NCI-H128 (cell line): ENCODE results near the gene TACC2.

Experiments used
- DNase-seq: peaks from one replicate; lab custom pipeline; 2025; ENCODE audit not compliant: unreplicated experiment; lab: John Stamatoyannopoulos, UW

The TACC2 gene

GRCh38 chr10:122116331-122116730, 127.4 kb downstream of the TACC2 start:
- no peak for DNase-seq

GRCh38 chr10:122117475-122117874, 128.5 kb downstream of the TACC2 start:
- no peak for DNase-seq

GRCh38 chr10:122120008-122120744, 131.2 kb downstream of the TACC2 start:
- DNase-seq: no peak

- no peak for DNase-seq
These were observed 132.1 kb downstream of the TACC2 start for GRCh38 chr10:122121059-122121458.

GRCh38 chr10:122122493-122122892, 133.5 kb downstream of the TACC2 start:
- DNase-seq: no peak

- DNase-seq: no peak
These were observed 134.2 kb downstream of the TACC2 start for GRCh38 chr10:122123186-122123585.

GRCh38 chr10:122124342-122124741, 135.4 kb downstream of the TACC2 start:
- DNase-seq: no peak

GRCh38 chr10:122124808-122125207, 135.8 kb downstream of the TACC2 start:
- no peak for DNase-seq

- DNase-seq: no peak
These were observed 138.0 kb downstream of the TACC2 start for GRCh38 chr10:122126763-122127659.

GRCh38 chr10:122127943-122128342, 139.0 kb downstream of the TACC2 start:
- DNase-seq: no peak

GRCh38 chr10:122128357-122128756, 139.4 kb downstream of the TACC2 start:
- no peak for DNase-seq

- DNase-seq: no peak
These were observed 141.6 kb downstream of the TACC2 start for GRCh38 chr10:122130474-122131110.

GRCh38 chr10:122132331-122132755, 143.4 kb downstream of the TACC2 start:
- no peak for DNase-seq

GRCh38 chr10:122132882-122133565, 144.1 kb downstream of the TACC2 start:
- no peak for DNase-seq

GRCh38 chr10:122135251-122136025, 146.5 kb downstream of the TACC2 start:
- DNase-seq: no peak

GRCh38 chr10:122138831-122139625, 150.1 kb downstream of the TACC2 start:
- no peak for DNase-seq

GRCh38 chr10:122139627-122140170, 150.7 kb downstream of the TACC2 start:
- DNase-seq: no peak

- no peak for DNase-seq
These were observed 151.5 kb downstream of the TACC2 start for GRCh38 chr10:122140461-122140902.
